ENCODE data around the gene ELMO1.
A peak's percentile ranks its signal among the peaks of the same experiment; 100 is the strongest.

The ELMO1 gene

GRCh38 chr7:36860681-36861080 is 588.0 kb downstream of the ELMO1 start:
- DNase-seq, result no peak

- DNase-seq, result no peak
Observed at GRCh38 chr7:36855330-36855729, 593.3 kb downstream of the ELMO1 start.

GRCh38 chr7:36854652-36855051 is 594.0 kb downstream of the ELMO1 start:
- peak; percentile 24 for DNase-seq

GRCh38 chr7:36852931-36853330 is 595.7 kb downstream of the ELMO1 start:
- DNase-seq, result no peak

GRCh38 chr7:36852017-36852416 is 596.6 kb downstream of the ELMO1 start:
- DNase-seq, result peak; percentile 4

GRCh38 chr7:36851382-36851781 is 597.3 kb downstream of the ELMO1 start:
- no peak for DNase-seq

- DNase-seq, result no peak
Observed at GRCh38 chr7:36847946-36848345, 600.7 kb downstream of the ELMO1 start.

GRCh38 chr7:36844374-36844773 is 604.3 kb downstream of the ELMO1 start:
- no peak for DNase-seq

GRCh38 chr7:36840904-36841303 is 607.8 kb downstream of the ELMO1 start:
- no peak for DNase-seq

- no peak for DNase-seq
Observed at GRCh38 chr7:36838616-36839225, 609.9 kb downstream of the ELMO1 start.

- DNase-seq, result no peak
Observed at GRCh38 chr7:36831049-36831448, 617.6 kb downstream of the ELMO1 start.

GRCh38 chr7:36827726-36828703 is 620.6 kb downstream of the ELMO1 start:
- peak; percentile 78 for DNase-seq

GRCh38 chr7:36825501-36825900 is 623.2 kb downstream of the ELMO1 start:
- DNase-seq, result peak; percentile 68

- DNase-seq, result no peak
Observed at GRCh38 chr7:36823353-36823752, 625.3 kb downstream of the ELMO1 start.

- no peak for DNase-seq
Observed at GRCh38 chr7:36821617-36822016, 627.0 kb downstream of the ELMO1 start.

- no peak for DNase-seq
Observed at GRCh38 chr7:36820527-36821170, 628.0 kb downstream of the ELMO1 start.

GRCh38 chr7:36819639-36820038 is 629.0 kb downstream of the ELMO1 start:
- DNase-seq, result no peak

- DNase-seq, result no peak
Observed at GRCh38 chr7:36814311-36814710, 634.4 kb downstream of the ELMO1 start.

- DNase-seq, result no peak
Observed at GRCh38 chr7:36811807-36812206, 636.9 kb downstream of the ELMO1 start.

GRCh38 chr7:36810489-36810888 is 638.2 kb downstream of the ELMO1 start:
- no peak for DNase-seq

GRCh38 chr7:36810032-36810431 is 638.6 kb downstream of the ELMO1 start:
- no peak for DNase-seq

- DNase-seq, result no peak
Observed at GRCh38 chr7:36809510-36809909, 639.2 kb downstream of the ELMO1 start.

- no peak for DNase-seq
Observed at GRCh38 chr7:36809086-36809485, 639.6 kb downstream of the ELMO1 start.

- DNase-seq, result peak; percentile 20
Observed at GRCh38 chr7:36806891-36807290, 641.8 kb downstream of the ELMO1 start.
